HUES6 (cell line): ENCODE measurements around the gene HEATR5B.
"Not testable (repeated sequence)": the region's sequence is repeated elsewhere in the genome, so short reads cannot be mapped to it uniquely, and the experiment has no call there.

Source experiments
- H3K27ac ChIP-seq: 2 replicates; pipeline ENCODE4 v1.7.0; 2013; ENCODE audit warnings: low read depth, mild to moderate bottlenecking, low read length, inconsistent platforms
- H3K27me3 ChIP-seq: 2 replicates; pipeline ENCODE4 v1.6.1; 2013; ENCODE audit warnings: low read length; ENCODE audit not compliant: control insufficient read depth, insufficient read depth
- H3K36me3 ChIP-seq: 2 replicates; pipeline ENCODE4 v1.6.1; 2013; ENCODE audit warnings: low read length; ENCODE audit not compliant: control insufficient read depth, insufficient read depth
- H3K4me1 ChIP-seq: 2 replicates; pipeline ENCODE4 v1.6.1; 2013; ENCODE audit warnings: low read length; ENCODE audit not compliant: control insufficient read depth, insufficient read depth
- H3K4me3 ChIP-seq: 2 replicates; pipeline ENCODE4 v1.5.1; 2013; ENCODE audit warnings: low read depth, low read length
- H3K9ac ChIP-seq: one replicate; pipeline ENCODE4 v1.6.1; 2013; ENCODE audit warnings: mild to moderate bottlenecking, low read length
- H3K9me3 ChIP-seq: 2 replicates; pipeline ENCODE4 v1.6.1; 2013; ENCODE audit warnings: low read depth, low read length; ENCODE audit not compliant: control insufficient read depth, insufficient read depth

HEATR5B gene

DNA sequence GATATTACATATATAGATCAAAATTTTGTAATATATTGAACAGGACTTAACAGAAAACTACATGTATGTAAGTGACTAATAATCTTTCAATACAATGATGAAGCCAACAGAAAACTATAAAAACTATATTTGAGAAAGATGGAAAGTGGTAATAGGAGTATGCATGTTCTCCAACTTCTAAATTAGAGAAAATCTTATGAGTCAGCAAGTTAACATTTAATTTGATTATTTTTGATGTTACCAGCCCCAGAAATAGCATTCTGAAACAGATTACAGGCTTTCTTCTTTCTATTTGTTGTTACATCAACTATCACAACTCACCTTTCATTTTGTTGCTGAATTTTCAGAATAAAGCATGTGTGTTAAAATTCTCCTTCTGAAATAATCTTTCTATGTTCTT, 147.6 kb downstream of the HEATR5B start:
- H3K4me3 ChIP-seq, H3K27ac ChIP-seq, H3K27me3 ChIP-seq, H3K4me1 ChIP-seq, H3K9ac ChIP-seq, H3K9me3 ChIP-seq, H3K36me3 ChIP-seq: not testable (repeated sequence)

DNA sequence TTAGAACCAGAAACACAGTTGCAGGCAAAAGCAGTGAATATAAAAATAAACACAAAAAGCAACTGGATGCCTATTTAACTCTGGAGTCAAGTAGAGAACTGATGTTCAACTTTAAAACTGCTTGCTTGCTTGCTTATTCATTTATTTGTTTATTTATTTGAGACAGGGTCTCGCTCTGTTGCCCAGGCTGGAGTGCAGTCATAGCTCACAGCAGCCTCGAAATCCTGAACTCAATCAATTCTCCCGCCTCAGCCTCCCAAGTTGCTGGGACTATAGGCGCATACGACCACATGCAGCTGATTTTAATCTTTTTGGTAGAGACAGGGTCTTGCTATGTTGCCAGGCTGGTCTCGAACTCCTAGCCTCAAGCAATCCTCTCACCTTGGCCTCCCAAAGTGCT, 152.5 kb downstream of the HEATR5B start:
- H3K4me3 ChIP-seq, H3K9me3 ChIP-seq, H3K36me3 ChIP-seq, H3K4me1 ChIP-seq, H3K27me3 ChIP-seq, H3K9ac ChIP-seq: not testable (repeated sequence)
- H3K27ac ChIP-seq, result 0 out of 2 replicates have a peak overlapping the region, but pooled peaks have one; percentile 56
